IPS DF 19.7 (cell line): ENCODE results near the gene C2orf49.

Experiments used
- DNase-seq: peaks from one replicate; pipeline ENCODE4 v3.0.0-alpha.2; 2013; ENCODE audit warnings: low read depth, low spot score

C2orf49 gene

DNA sequence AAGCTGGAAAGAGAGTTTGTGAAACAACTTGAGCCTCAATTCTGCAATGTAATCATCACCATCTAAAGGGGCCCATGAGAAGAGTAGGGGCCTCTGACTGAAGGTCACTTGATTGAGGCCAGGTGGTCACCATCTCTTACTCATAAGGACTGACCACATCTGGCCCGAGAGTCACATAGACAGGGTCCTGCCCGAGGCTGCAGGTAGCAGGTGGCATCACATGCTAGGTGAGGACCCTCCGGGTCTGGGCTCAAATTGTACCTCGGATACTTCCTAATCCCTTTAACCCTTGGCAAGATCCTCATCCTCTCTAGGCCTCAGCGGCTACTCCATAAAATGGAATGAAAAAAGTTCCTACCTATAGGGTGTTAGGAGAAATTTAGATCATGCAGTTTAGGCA is 44.8 kb downstream of the C2orf49 start:
- no peak for DNase-seq

DNA sequence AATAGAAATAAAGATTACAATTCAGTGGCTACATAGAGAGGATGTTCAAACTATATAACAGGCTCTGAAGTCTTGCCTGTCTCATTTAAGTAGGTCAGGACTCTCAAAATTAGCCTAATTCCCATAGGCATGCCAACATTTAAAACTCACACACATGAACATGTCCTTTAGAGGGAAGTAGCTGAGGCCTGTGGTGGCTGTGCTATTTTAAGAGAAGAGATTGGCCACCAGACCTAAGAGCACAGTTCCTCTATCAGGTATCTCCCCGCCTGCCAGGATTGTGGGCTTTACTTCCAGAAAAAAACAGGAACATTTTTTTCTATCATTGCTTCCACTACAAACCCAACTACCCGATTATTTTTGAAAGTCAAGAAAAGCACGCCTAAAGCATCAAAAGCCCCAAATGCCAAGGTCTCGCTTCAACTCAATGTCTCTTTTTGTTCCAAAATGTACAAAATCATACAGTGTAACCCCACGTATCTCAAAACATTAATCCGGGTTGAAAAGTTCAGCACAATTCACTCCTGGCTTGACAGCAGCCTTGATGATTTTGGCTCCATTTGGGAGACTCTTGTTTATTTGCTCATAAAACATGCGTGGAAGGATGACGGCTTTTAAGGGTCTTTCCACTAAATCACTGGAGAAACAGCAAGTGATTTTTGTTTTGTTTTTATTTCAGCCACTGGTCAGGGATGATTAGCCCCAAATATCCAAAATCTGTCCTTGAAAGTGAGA is 46.3 kb downstream of the C2orf49 start:
- no peak for DNase-seq

DNA sequence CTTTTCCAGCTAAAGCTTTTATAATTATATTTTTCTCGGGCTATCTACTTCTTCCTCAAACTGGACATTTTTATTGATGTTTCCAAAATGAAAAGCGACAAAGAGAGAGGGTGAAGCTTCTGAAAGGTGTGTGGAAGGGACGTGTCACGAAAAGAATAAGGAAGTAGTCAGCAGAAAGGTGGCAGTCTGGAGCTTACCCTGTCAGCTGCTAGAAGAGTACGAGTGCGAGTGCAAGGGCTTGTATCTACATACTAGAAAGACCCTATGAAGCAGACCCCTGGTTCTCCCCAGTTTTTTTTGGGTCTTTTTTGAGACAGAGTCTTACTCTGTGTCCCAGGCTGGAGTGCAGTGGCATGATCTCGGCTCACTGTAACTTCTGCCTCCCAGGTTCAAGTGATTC is 46.9 kb downstream of the C2orf49 start:
- no peak for DNase-seq

DNA sequence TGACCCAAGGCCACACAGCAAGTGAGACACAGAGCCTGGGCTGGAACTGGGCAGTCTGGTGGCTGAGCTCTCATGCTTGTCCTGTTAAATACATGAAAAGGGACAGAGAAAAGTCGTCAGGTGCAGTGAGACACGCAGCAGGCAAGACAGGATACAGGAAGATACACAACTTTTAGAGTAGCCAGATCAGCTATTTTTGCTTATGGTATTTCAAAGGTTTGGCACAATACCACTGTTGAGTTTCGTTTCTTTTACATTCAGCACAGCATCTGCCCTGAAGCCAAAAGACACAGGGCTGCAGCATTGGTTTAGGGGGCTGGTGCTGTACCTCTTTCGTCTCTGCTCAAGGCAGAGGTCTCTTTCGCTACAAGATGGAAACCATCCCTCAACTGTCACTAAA is 47.5 kb downstream of the C2orf49 start:
- no peak for DNase-seq

DNA sequence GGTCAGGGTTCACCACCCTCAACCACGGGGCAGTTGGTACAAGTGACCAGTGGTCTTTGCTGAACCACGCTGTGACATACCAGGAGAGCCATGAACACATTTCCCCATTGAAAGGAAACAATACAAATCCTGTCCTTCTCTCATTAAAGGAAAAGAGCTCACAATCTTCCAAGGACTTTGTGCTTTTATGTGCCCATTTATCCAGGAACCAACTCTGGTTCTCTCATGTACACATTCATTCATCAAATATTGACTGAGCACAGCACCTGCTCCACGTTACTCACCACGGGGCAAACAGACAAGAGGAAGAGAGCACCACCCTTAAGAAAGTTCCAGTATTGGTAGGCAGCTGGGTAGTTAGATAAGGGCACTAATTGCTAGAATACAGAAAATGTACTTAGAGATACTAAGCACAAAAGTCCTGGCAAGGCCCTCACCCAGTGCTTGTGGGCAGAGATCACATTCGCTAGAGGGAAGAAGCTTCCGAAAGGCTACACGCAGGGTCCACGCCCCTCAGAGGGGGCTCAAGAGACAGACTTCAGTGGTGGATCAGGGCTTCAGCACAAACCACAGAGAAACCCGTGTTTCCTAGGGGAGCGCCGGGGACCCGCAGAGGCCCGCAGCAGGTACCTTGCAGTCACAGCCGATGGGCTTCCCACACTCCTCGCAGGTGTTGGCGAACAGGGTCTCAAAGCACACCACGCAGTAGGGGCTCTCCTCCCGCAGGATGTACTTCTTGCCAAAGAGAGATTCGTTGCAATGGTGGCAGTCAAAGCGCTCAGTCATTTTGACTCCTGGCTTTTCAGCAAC is 48.6 kb downstream of the C2orf49 start:
- DNase-seq, result no peak

DNA sequence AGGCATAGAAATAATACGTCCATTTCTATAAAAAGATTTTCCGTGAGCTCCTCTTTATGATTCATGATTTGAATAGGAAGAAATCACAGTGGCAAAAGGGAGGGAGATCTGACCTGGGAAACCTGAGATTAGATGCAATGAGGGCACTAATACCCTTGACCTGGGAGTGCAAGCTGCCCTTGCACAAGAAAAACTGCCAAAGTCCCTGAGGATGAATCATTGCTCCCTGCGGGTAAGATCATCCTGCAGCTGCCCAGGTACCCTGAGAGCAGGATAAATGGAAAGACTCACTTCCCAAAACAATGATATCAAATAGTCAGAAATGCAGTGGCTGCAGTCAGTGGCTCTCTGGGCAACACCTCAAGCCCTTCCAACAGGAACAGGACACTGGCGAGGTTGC is 49.9 kb downstream of the C2orf49 start:
- DNase-seq, result no peak

DNA sequence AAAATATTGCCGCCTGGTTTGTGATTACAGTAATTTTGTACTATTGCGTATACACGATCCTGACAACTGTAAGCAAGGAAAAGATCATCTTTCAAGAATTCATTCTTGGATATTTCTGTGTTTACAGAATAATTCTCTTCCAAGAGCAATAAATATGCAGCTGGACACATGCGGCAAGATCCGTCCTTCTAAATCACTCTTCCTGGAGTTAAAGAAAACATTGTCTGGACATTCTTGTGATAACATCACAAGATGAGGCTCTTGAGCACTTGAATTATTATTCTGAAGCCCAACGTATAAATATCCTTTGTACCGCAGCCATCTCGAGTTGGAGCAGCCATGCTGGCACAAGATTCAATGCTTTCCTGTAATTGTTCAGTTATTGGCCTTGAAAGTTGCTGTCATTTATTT is 51.6 kb downstream of the C2orf49 start:
- no peak for DNase-seq

DNA sequence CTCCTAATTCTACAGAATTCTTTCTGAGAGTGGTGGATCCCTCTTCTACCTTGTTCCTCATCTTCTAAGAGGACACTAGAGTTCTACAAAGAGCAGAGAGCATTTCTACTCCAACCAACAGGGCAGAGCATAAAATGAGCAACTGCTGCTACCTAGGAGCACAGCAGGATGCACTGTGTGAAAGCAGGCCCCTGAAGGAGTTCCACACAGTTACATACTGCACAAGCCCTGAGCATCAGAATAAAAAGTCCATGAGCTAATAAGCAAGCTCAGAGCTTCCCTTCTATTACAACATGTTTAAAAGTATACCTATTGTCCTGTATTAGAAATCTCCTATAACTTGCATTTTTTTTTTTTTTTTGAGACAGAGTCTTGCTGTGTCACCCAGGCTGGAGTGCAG is 53.1 kb downstream of the C2orf49 start:
- DNase-seq, result no peak

DNA sequence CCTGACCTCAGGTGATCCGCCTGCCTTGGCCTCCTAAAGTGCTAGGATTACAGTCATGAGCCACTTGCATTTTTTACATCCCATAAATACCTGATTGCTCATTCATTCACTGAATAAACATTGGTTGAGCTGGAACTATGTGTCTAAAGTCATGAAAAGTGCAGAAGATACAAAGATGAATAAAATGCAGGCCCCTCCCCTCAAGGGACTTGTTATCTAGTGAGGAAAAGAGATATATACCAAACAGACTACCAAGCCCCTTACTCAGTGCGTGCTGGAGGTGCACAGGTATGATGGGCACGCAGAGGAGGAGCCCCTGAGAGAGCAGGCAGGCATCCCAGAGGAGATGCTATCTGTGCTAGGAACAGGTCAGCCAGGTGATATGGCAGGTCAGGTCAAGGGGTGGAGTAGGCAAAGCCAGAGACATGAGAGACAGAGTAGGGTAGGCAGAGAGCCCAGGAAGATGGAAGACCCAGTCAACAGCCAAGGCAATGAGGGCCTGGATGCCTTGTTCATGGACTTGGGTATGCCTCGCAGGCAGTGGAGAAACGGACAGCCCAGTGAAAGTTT is 53.8 kb downstream of the C2orf49 start:
- DNase-seq, result no peak

DNA sequence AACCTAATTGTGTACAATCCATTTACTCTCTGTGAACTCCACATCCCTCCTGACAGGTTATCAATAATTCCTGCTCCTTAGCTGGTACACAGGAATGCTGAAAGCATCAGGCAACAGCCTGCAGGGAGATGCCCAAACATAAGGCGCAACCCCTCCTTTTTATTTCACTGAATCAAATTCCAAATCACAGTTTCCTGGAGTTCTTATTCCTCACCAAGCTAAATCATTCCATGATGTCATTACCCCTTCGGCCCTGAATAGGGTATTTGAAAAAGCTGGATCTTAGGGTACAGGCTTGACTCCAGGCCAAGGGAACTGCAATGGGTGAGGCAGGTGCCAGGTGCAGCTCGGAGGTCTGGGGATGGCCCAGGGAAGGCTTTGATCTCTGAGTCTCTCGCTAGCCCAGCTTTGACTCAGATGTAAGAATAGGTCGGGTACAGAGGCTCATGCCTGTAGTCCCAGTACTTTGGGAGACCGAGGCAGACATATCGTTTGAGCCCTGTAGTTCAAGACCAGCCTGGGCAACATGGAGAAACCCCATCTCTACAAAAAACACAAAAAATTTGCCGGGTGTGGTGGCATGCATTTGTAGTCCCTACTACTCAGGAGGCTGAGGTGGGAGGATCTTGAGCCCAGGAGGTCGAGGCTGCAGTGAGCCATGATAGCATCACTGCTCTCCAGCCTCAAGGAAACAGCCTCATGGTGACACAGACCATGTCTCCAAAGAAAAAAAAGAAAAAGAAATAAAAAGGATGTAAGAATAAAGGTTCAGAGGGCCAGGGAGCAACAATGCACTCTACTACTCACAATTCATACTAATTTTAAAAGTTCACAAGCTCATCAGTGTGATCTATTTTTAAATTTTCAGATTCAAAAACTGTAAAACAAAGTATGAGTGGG is 54.7 kb downstream of the C2orf49 start:
- no peak for DNase-seq

DNA sequence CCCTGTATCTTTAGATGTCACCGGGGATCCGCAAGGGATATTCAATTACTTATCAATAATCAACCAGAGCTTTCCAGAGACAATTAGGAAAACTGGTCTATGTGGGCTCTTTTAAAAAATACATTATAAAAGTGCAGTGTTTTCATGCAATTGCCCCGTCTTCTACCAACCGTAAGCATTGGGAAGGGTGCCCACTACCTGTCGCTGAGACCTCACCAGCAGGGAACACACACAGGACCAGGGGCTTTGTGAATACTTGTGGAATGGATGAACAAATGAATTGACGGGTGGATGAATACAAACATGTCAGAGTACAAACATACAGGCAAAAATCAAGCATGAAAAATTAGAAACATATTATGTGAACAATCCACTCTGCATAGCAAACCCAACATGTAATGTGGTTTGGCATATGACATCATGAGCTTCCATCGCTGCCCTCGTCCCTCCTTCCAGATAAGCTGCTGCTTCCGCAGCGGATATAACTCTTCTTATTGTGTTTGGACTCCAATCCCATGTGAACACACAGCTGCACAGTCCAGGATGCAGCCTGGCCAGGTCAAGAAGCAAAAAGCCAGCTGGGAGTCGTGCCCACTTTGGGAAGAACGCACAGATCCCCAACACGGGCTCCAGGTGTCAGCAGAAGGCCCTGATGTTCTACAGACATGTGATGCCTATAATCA is 56.2 kb downstream of the C2orf49 start:
- DNase-seq, result no peak

DNA sequence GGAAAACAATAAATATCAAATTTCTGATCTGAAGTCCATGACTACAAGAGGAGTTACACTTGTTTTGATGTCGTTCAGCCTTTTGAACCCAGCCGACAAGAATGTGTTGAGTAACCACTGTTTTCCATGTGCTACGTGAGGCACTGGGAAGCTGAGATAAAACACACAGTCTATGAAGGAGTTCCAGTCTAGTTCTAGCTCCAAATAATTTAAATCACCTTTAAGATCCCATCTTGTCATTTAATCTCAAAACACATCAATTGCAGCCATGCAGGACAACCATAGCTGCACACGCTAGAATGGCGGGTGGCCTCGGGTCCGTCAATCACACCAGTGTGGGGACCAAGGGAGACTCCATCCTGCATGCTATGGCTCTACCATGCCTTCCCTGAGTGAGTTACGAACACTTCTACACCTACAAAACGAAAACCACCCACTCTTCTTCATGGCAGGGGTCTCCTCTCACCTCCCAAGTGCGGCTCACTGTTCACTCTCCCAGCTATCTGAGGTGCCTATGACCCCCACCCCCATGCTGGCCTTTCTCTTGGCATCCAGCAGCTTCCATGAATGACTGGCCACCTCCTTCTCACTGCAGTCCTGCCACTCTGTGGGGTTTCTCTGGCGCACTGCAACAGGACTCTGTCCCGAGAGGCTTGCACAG is 57.7 kb downstream of the C2orf49 start:
- no peak for DNase-seq

DNA sequence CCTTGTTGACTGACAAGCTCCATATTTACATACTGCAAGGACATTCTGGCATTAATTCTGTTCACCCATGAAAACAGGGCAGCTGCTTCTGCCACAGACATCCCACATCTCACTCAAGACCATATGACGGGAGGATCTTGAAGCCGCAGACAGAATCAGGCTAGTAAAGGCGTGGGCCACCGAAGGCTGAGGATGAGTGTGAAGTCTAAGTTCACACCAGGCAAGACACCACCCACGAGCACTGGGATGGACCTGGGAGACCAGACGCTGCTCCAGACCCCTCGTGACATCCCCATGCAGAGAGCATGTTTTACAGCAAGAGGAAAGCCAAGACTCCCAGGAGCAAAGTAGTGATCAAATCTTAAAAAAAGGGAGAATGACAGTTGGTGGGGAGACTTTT is 58.4 kb downstream of the C2orf49 start:
- no peak for DNase-seq

DNA sequence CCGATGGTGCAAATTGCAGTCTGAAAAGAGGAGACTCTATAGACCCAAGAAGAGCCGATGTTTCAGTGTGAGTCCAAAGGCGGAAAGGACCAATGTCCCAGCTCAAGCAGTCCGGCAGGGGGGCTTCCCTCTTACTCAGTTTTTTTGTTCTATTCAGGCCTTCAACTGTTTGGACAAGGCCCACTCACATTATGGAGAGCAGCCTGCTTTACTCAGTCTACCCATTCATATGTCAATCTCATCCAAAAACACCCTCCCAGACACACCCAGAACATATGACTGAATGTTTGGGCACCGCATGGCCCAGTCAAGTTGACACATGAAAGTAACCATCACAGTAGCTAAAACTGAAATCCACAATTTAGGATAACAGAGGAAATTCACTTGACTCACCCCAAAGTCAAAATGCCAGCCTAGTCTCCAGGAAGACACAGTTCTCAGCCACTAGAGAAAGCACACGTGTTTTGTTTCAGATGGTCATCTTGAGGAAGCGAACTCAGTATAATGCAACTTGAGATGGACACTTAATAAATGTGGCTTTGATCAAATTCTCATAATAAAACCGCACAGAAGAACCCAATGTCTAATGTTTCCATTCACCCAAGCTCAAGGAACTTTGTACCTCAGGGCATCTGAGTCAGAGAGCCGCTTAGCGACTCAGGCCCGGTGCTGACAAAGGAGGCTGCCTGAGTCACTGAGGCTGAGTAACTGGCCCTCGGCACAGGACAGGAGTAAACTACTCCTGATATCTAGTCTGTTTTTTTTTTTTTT is 59.1 kb downstream of the C2orf49 start:
- DNase-seq, result no peak

DNA sequence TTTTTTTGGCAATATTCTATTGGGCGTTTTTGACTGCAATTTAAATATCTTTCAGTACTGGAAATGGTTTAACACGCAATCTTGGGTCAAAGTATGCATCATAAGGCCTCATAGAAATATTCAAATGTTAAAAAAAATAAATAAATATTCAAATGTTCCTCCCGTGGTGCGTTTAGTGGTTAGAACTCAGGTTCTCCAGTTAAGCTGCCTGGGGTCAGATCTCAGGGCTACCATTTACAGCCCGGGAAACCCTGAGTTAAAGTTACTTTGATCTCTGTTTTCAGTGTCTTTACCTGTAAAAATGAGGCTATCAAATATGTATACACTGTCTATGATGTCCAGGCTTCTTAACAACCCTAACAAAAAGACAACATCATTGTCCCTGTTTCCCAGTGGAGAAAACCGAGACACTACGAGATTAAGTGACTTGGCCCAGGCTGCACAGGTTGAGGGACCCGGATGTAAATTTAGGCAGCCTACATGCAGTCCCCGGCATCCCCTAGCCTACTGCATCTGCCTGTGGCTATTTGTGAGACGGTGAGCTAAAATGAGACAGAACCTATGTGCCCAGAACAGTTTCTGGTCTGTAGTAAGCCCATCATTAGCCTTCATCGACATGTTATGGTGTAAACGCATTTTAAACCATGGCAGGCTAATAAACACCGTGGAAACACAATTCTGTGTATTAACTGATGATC is 59.8 kb downstream of the C2orf49 start:
- no peak for DNase-seq

DNA sequence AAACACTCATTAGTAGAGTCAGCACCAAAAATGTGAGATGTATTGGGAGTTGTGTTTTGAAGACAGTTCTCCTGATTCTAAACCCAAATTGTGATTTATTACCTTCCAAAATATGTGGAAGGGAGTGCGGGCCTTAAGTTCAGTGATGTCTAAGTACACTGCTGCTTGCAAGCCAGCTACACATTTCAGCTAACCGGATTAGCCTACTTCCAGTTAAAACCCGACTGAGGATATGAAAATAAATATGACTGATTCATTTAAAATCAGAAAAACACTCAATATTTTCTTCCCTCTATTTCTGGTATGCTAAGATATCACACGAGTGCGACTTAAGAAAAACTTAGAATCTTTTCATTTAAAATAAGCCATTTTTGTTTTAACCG is 60.6 kb downstream of the C2orf49 start:
- no peak for DNase-seq

DNA sequence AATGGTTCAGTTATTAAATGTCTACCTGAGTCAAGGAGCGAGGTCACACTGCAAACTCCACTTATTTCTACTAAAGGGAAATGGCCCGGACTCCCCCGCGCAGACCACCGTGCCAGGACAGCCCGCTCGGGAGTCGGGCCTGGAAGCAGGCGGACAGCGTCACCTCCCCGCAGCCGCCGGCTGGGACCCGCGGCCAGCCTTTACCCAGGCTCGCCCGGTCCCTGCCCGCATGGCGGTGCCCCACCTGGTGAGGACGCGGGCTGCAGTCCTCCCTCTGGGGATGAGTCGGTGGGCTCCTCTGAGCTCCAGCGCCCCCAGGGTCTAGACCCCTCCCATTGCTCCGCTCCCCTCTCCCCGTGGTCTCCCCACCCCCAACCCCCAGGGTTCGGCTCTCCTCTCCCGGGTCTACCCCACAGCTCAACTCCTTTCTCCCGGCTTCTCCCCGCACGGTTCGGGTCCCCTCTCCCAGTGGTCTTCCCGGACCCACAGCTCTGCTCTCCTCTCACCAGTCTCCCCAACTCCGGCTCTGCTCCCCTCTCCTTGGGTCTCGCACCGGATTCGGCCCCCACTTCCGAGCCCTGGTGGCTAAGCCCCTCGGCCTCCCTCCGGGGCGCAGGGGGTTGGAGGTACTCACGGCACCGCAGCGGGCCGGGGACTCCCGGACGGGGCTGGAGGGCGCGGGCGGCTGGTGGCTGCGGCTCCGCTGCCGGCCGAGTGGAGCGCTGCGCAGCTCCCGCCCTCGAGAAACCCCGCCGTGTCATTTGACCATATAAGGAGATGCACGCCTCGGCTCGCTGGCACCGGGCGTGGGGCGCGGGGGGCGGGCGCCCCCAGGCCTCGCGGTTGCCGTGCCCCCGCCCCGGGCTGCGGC is 61.2 kb downstream of the C2orf49 start, which contains the start of gene FHL2:
FHL2 (minus strand) TSS at position 716 of the 871 bp plus-strand sequence. CDS start 12,535 bp downstream, outside the sequence.
- peak; percentile 47 for DNase-seq
